OCI-LY3 (cell line): Measurements from ENCODE around the gene PSPH.

ENCODE experiments used
- EZH2phosphoT487 ChIP-seq: fragments of 200-600 bp; shearing (Covaris generic); IDR thresholded peaks from 2 replicates; pipeline ENCODE4 v1.6.1; 2018; ENCODE audit warnings: antibody characterized with exemption, mixed run types, low read depth
- TF ChIP-seq, protein P1 (sequence below): fragments of 200-600, 300-600 bp; sonication (generic); IDR thresholded peaks from 2 replicates; pipeline ENCODE4 v1.5.1; 2014; ENCODE audit warnings: antibody characterized with exemption, low read length, low read depth

- TF ChIP-seq, protein P1, sequence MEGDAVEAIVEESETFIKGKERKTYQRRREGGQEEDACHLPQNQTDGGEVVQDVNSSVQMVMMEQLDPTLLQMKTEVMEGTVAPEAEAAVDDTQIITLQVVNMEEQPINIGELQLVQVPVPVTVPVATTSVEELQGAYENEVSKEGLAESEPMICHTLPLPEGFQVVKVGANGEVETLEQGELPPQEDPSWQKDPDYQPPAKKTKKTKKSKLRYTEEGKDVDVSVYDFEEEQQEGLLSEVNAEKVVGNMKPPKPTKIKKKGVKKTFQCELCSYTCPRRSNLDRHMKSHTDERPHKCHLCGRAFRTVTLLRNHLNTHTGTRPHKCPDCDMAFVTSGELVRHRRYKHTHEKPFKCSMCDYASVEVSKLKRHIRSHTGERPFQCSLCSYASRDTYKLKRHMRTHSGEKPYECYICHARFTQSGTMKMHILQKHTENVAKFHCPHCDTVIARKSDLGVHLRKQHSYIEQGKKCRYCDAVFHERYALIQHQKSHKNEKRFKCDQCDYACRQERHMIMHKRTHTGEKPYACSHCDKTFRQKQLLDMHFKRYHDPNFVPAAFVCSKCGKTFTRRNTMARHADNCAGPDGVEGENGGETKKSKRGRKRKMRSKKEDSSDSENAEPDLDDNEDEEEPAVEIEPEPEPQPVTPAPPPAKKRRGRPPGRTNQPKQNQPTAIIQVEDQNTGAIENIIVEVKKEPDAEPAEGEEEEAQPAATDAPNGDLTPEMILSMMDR = no peak
- TF ChIP-seq EZH2phosphoT487 = no peak
These were observed 12.2 kb upstream of the PSPH start for GRCh38 chr7:56063500-56063881.
